Right kidney (tissue), 1 donor: ENCODE results near the gene MTSS2.

ENCODE experiments used
- DNase-seq: peaks from one replicate; pipeline ENCODE4 v3.0.0-alpha.2; 2016

Gene MTSS2

DNA sequence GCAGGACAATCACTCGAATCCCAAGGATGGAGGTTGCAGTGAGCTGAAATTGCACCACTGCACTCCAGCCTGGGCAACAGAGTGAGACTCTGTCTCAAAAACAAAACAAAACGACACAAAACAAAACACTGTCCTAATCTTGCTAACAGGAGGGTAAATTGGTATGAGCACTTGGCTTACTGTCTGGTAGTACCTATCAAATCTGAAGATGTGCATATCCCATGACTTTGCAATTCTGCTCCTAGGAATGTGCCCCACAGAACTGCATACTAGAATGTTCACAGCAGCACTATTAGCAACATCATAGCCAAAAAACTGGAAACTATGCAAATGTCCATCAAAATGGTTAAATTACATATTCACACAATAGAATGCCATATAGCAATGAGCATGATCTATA, 15.7 kb downstream of the MTSS2 start:
- DNase-seq: no peak

GRCh38 chr16:70665806-70666735, 19.8 kb downstream of the MTSS2 start:
- DNase-seq: no peak

DNA sequence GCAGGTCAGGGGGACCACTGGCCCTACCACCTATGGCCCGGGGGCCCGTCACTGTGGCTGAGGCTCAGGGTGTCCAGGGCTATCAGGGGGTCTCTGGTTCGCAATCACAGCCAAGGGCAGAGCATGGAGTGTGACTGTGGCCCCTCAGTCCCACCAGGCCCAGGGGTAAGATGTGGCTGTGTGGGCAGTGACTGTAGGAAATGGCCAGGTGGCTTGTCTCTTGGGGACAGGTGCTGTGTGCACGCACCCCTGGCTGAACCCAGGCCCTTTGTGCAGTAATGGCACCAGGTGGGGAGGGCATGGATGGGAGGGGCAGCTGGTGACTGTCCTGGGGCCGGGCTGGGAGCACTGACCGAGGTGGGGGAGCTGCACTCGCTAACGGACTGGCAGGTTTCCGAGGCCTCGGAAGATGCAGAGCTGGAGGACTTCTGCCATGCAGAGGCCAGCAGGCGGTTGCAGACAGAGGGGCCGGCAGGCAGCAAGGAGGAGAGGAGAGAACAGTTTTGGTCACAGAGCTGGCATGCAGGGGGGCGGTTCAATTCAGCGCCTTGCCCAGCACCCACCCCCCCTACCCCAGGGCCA, 20.6 kb downstream of the MTSS2 start:
- no peak for DNase-seq

DNA sequence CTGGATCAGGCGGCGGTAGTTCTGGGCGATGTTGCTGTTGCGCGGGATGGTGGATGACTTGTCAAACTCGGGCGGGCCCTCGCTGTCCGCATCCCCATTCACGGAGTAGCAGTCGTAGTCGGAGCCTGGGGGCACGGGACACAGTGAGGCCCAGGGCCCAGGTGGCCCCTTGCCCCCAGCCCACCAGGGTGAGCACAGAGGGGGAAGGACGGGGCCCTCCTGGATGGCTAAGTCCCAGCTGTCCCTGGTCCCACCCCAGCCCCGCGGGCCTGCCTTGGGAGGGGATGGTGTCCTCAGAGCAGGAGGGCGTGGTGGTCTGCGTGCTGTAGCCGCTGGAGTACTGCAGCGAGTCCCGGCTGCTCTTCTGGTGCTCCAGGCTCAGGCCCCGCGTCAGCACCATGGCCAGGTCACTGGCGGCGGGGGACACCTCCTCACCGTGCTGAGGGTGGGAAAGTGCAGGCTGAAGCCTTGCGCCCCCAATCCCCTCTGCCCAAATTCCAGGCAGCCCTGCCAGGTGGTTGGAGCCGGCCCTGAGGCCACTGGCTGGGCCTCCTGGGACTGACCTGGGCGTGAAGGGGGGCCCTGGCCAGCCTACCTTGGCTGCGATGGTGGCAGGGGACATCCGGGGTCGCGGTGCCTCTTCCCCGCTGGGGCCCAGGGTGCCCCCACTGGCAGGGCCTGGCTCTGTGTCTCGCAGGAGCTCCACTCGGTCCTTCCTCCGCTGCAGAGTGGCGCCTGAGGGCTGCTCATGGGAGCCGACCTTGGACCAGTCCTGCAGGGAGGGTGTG, 21.3 kb downstream of the MTSS2 start:
- no peak for DNase-seq

DNA sequence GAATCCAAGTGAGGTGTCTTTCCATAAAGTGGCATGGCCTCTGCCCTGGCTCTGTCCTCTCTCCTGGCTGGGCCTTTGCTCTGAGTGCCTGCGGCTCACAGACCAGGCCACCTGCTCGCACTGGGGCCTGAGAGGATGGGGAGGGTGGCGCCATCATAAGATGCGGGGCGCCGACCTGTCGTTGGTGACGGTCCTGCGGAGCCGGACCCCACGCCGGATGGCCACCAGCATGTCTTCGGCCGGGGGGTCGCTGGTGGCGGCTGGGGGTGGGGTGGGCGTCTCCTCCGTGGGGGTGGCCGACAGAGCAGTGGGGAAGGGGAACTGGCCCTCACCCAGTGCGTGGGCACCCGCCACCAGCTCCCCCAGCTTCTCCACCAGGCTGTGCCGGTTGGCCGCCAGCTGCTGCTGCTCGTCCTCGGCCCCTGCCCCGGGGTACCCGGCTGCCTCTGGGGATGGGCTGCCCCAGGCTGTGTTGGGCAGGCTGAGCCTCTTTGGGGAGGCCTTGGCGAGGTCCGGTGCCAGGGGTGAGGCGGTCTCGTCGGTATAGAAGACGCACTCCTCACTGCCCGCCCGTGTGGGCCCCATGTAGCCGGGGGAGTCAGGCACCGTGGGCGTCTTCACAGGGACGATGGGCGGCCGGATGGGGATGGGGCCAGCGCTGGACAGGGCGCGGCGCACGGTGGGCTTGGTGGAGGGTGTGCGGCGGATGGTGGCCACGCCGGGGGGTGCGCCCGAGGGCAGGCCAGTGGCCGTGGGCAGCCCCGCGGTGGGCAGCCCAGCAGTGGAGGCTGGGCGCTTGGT, 22.1 kb downstream of the MTSS2 start:
- no peak for DNase-seq

DNA sequence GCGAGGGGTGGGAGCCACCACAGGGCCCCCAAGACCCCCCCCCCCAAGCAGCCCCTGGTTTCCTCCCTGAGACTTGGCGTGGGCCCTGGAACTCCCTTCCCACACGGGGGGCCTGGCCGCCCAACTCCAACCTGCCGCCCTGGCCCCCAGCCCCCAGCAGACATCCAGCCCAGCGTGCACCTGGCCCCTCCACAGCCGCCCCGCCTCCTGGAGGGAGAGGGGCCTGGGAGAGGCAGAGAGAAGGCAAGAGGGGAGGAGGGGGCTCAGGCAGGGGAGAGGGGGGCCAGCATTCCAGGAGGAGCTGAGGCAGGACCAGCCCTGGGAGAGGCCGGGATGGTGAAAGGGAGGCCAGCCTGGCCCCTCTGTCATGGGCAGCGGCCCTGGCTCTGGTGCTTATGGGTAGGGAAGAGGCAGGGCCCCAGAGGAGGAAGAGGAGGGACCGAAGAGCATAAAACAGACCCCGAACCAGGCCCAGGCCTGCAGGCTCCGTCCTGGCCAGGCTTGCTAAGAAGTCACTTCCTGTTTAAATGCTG, 22.8 kb downstream of the MTSS2 start:
- DNase-seq: no peak

DNA sequence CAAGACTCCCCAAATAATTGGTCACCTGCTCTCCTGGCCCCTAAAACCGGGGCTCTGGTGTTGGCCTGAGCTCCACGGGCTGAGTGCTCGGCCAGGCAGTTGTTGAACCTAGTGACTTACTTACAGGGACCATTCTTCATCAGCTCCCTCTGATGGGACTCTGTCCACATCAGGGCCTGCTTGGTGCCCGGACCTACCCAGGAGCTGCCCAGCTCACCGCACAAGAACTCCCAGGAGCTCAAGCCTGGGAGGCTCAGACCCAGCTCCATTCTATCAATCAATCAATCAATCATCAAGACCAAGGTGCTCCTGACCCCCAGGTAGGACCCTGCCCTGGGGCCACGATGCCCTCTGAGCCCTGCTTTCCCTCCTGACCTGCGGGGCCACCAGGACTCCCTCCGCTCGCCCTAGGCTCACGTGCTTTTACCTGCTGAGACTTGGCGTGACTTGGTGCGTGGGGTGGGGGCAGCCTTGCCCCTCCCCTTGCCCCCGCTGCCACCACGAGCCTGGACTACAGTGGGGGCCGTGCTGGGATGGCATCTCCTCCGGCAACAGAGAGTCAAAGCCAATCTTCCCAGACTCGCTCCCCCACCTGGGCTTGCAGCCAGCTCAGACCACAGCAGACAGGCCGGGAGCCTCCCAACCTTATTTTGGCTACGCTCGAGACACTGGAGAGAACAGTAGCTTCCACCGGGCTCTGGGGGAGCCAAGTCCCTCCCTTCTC, 23.8 kb downstream of the MTSS2 start:
- no peak for DNase-seq

DNA sequence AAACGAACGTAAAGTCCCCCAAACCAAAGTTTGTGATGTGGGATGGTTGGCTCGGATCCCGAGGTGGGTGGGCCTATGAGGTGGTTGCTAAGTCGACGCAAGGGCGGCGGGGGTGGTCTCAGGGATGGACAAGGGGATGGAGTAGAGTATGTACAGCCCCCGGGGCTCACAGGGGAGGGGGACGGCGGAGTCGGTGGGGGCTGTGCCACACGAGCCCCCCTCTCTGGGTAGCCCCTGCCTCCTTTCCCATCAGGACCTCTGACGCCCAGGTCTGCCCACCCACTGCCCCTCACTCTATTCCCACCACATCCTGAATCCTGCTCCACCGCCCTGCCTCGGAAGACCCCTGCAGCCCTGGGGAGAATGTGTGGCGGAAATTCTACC, 24.3 kb downstream of the MTSS2 start:
- DNase-seq: no peak

DNA sequence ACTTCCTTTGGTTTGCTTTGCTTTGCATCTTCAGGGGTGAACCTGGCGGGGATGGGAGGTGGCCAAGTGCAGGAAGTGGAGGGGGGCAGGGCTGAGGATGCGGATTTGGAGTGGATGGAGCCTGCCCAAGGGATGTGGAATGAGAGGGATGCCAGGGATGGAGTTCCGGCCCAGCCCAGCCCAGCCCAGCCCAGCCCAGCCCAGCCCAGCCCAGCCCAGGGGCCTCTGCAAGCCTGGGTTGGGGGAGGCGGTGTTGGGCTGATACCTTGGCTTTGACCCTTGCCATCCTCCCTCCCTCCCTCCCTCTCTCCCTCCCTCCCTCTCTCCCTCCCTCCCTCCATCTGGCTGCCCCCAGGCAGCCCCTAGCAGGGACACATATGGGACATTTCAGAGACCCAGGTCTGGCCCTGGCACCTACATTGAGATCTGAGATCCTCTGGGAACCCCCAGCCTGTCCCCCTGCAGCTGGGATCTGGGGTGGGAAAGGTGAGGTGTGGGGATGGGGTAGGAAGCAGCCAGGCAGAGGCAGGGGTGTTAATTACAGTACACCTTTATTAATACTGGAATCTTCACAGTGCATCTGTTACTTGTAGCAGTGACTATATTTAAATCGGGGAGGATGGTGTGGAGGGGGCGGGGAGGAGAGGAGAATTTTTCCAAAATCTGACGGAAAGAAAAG, 25.0 kb downstream of the MTSS2 start:
- no peak for DNase-seq

- DNase-seq: no peak
These were observed 25.7 kb downstream of the MTSS2 start for GRCh38 chr16:70659953-70660671.

- no peak for DNase-seq
These were observed 26.3 kb downstream of the MTSS2 start for GRCh38 chr16:70659546-70659945.

GRCh38 chr16:70658921-70659320, 26.9 kb downstream of the MTSS2 start:
- no peak for DNase-seq

DNA sequence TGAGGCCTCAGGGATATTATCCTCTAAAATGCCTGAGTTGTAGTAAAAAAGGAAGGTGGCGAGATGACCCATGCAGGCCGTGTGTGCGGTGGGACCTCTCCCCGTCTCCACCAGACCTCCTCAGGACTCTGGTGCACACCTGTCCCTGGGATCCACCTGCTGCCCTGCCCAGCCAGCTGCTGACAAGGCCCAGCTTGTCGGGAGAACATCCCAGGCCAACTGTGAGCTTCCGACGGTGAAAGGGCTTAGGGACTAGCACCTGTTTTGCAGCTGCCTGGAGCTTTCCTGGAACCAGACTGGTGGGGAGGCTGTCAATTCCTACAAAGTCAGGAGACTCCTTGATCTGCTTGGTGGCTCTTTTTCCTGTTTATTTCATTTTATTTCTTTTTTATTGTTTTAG, 27.9 kb downstream of the MTSS2 start:
- no peak for DNase-seq

GRCh38 chr16:70656712-70657263, 29.1 kb downstream of the MTSS2 start:
- DNase-seq: no peak

DNA sequence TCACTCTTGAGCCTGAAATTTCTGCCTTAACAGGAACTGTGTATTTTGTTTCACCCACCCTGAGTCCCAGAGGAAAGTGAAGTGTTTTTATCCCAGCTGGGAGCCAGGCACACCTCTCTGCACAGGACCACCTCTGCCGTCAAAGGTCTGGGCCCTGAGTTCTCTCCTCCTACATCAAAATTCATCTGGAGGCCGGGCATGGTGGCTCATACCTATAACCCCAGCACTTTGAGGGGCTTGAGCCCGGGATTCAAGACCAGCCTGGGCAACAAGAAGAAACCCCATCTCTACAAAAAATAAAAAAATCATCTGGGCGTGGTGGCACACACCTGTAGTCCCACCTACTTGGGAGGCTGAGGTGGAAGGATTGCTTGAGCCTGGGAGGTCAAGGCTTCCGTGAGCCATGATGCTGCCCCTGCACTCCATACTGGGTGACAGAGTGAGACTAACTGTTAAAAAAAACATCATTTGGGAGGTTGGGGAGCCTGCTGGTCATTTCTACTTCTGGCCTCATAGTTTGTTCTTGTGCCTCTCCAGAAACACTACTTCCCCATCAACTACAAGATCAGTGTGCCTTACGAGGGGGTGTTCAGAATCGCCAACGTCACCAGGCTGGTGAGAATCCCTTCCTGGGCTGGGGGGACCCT, 29.7 kb downstream of the MTSS2 start:
- no peak for DNase-seq

- peak; percentile 75 for DNase-seq
These were observed 31.8 kb downstream of the MTSS2 start for GRCh38 chr16:70653809-70654771.

- no peak for DNase-seq
These were observed 32.4 kb downstream of the MTSS2 start for GRCh38 chr16:70653406-70653805.

- no peak for DNase-seq
These were observed 33.5 kb downstream of the MTSS2 start for GRCh38 chr16:70652322-70652721.
